Astrocyte of the spinal cord (primary cell): ENCODE results near the gene TOMM40.

Experiments
- DNase-seq: peaks from one replicate; pipeline ENCODE4 v3.0.0; 2011; ENCODE audit warnings: low read depth, low spot score
- H3K4me3 ChIP-seq: 2 replicates; pipeline ENCODE4 v1.5.1; 2011; ENCODE audit warnings: low read depth, mild to moderate bottlenecking, low read length, moderate library complexity
- in situ Hi-C: cut with HindIII; loops from 2 replicates; pipeline ENCODE4 v1.10.0; 2017; ENCODE audit warnings: low sequenced_read_pairs
- TF ChIP-seq, protein P1 (sequence below): IDR thresholded peaks from 2 replicates; pipeline ENCODE4 v1.5.1; 2012; ENCODE audit warnings: low read depth, mild to moderate bottlenecking, low read length, inconsistent platforms

TOMM40 gene

DNA sequence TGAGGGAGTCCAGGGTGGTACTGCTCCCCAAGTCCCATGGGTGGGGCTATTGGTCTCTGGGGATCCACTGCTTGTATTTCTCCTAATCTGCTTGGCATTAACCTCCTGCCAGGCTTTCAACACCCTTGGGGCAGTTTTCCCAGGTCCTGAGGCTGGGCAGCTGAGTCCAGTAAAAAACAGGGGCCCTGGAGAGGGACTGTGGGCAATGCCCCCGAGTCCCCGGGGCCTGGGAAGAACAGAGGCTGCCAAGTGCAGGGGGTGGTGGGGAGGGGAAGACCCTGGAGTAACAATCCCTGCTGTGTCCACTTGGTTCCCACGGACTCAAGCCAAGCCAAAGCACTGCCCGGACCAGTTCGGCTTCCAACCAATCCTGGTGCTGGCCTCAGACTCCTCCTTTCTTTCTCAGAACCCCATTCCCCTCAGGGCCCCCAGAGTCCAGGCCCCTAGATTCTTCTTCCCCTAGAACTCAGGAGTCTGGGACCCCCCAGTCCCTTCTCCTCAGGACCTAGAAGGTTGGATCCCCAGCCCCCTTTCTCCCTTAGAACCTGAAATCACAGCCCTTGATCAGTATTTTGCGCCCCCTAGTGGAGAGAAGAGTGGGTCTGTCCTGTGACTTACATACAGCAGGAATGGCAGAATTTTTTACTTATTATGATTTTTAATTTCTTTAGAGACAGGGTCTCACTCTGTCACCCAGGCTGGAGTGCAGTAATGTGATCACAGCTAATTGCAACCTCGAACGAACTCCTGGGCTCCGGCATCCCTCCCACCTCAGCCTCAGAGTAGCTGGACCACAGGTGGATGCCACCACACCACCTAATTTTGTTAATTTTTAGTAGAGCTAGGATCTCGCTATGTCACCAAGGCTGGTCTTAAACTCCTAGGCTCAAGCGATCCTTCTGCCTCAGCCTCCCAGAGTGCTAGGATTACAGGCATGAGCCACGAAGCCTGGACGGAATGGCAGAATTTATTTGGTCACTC, 60.4 kb downstream of the TOMM40 start:
- in situ Hi-C loops = no loop called here
- peak; percentile 79 for DNase-seq
- TF ChIP-seq, protein P1, sequence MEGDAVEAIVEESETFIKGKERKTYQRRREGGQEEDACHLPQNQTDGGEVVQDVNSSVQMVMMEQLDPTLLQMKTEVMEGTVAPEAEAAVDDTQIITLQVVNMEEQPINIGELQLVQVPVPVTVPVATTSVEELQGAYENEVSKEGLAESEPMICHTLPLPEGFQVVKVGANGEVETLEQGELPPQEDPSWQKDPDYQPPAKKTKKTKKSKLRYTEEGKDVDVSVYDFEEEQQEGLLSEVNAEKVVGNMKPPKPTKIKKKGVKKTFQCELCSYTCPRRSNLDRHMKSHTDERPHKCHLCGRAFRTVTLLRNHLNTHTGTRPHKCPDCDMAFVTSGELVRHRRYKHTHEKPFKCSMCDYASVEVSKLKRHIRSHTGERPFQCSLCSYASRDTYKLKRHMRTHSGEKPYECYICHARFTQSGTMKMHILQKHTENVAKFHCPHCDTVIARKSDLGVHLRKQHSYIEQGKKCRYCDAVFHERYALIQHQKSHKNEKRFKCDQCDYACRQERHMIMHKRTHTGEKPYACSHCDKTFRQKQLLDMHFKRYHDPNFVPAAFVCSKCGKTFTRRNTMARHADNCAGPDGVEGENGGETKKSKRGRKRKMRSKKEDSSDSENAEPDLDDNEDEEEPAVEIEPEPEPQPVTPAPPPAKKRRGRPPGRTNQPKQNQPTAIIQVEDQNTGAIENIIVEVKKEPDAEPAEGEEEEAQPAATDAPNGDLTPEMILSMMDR = peak; percentile 86
- H3K4me3 ChIP-seq = peak overlapping the region; percentile 10
